ENCODE measurements around the gene ALG14.

Gene ALG14

GRCh38 chr1:94981575-94981973 lies 91.2 kb downstream of the ALG14 start:
- Histone ChIP-seq H3K9ac (ENCODE audit: low read depth, low read length) (no peak overlapping the region), H3K4me1 (ENCODE audit: insufficient read depth, low read length) (no peaks in the 10 kb centered on the region), H3K9me3 (ENCODE audit: control insufficient read depth, insufficient read depth, low read length) (no peaks in the 10 kb centered on the region), H3K36me3 (ENCODE audit: insufficient read depth, low read length) (no peaks in the 10 kb centered on the region)

GRCh38 chr1:94980582-94981574 lies 91.9 kb downstream of the ALG14 start:
- Histone ChIP-seq H3K9me3 (ENCODE audit: control insufficient read depth, insufficient read depth, low read length) (no peaks in the 10 kb centered on the region), H3K4me1 (ENCODE audit: insufficient read depth, low read length) (no peaks in the 10 kb centered on the region), H3K36me3 (ENCODE audit: insufficient read depth, low read length) (no peaks in the 10 kb centered on the region), H3K9ac (ENCODE audit: low read depth, low read length) (no peak overlapping the region)

GRCh38 chr1:94979656-94980581 lies 92.8 kb downstream of the ALG14 start:
- Histone ChIP-seq H3K9ac (ENCODE audit: low read depth, low read length) (no peak overlapping the region), H3K36me3 (ENCODE audit: insufficient read depth, low read length) (no peaks in the 10 kb centered on the region), H3K4me1 (ENCODE audit: insufficient read depth, low read length) (no peaks in the 10 kb centered on the region), H3K9me3 (ENCODE audit: control insufficient read depth, insufficient read depth, low read length) (no peaks in the 10 kb centered on the region)

GRCh38 chr1:94979131-94979530 lies 93.6 kb downstream of the ALG14 start:
- Histone ChIP-seq H3K4me1 (ENCODE audit: insufficient read depth, low read length) (no peaks in the 10 kb centered on the region), H3K9me3 (ENCODE audit: control insufficient read depth, insufficient read depth, low read length) (no peaks in the 10 kb centered on the region), H3K9ac (ENCODE audit: low read depth, low read length) (no peak overlapping the region), H3K36me3 (ENCODE audit: insufficient read depth, low read length) (no peaks in the 10 kb centered on the region)

GRCh38 chr1:94978401-94978800 lies 94.3 kb downstream of the ALG14 start:
- no peak overlapping the region for H3K9ac ChIP-seq (ENCODE audit: low read depth, low read length)
- no peaks in the 10 kb centered on the region for H3K4me1 ChIP-seq (ENCODE audit: insufficient read depth, low read length)
- no peaks in the 10 kb centered on the region for H3K9me3 ChIP-seq (ENCODE audit: control insufficient read depth, insufficient read depth, low read length)
- no peaks in the 10 kb centered on the region for H3K36me3 ChIP-seq (ENCODE audit: insufficient read depth, low read length)

GRCh38 chr1:94976971-94977548 lies 95.7 kb downstream of the ALG14 start:
- no peaks in the 10 kb centered on the region for H3K36me3 ChIP-seq (ENCODE audit: insufficient read depth, low read length)
- H3K9ac ChIP-seq (ENCODE audit: low read depth, low read length) = no peak overlapping the region
- H3K9me3 ChIP-seq (ENCODE audit: control insufficient read depth, insufficient read depth, low read length) = no peaks in the 10 kb centered on the region
- no peaks in the 10 kb centered on the region for H3K4me1 ChIP-seq (ENCODE audit: insufficient read depth, low read length)

- no peaks in the 10 kb centered on the region for H3K36me3 ChIP-seq (ENCODE audit: insufficient read depth, low read length)
- no peaks in the 10 kb centered on the region for H3K9me3 ChIP-seq (ENCODE audit: control insufficient read depth, insufficient read depth, low read length)
- no peak overlapping the region for H3K9ac ChIP-seq (ENCODE audit: low read depth, low read length)
- peaks cover 14% of the 10 kb centered on the region for H3K4me1 ChIP-seq (ENCODE audit: insufficient read depth, low read length)
These were observed 97.9 kb downstream of the ALG14 start for GRCh38 chr1:94974824-94975223.

- Histone ChIP-seq H3K9ac (ENCODE audit: low read depth, low read length) (no peak overlapping the region), H3K4me1 (ENCODE audit: insufficient read depth, low read length) (peaks cover 14% of the 10 kb centered on the region), H3K9me3 (ENCODE audit: control insufficient read depth, insufficient read depth, low read length) (no peaks in the 10 kb centered on the region), H3K36me3 (ENCODE audit: insufficient read depth, low read length) (no peaks in the 10 kb centered on the region)
These were observed 98.5 kb downstream of the ALG14 start for GRCh38 chr1:94974241-94974640.

- no peaks in the 10 kb centered on the region for H3K9me3 ChIP-seq (ENCODE audit: control insufficient read depth, insufficient read depth, low read length)
- no peaks in the 10 kb centered on the region for H3K36me3 ChIP-seq (ENCODE audit: insufficient read depth, low read length)
- H3K9ac ChIP-seq (ENCODE audit: low read depth, low read length) = no peak overlapping the region
- H3K4me1 ChIP-seq (ENCODE audit: insufficient read depth, low read length) = peaks cover 14% of the 10 kb centered on the region
These were observed 99.3 kb downstream of the ALG14 start for GRCh38 chr1:94973309-94973922.

- H3K4me1 ChIP-seq (ENCODE audit: insufficient read depth, low read length) = peaks cover 14% of the 10 kb centered on the region
- H3K36me3 ChIP-seq (ENCODE audit: insufficient read depth, low read length) = no peaks in the 10 kb centered on the region
- no peak overlapping the region for H3K9ac ChIP-seq (ENCODE audit: low read depth, low read length)
- no peaks in the 10 kb centered on the region for H3K9me3 ChIP-seq (ENCODE audit: control insufficient read depth, insufficient read depth, low read length)
These were observed 101.2 kb downstream of the ALG14 start for GRCh38 chr1:94971491-94971924.

GRCh38 chr1:94970783-94971182 lies 102.0 kb downstream of the ALG14 start:
- Histone ChIP-seq H3K9ac (ENCODE audit: low read depth, low read length) (no peak overlapping the region), H3K9me3 (ENCODE audit: control insufficient read depth, insufficient read depth, low read length) (no peaks in the 10 kb centered on the region), H3K4me1 (ENCODE audit: insufficient read depth, low read length) (peaks cover 14% of the 10 kb centered on the region), H3K36me3 (ENCODE audit: insufficient read depth, low read length) (no peaks in the 10 kb centered on the region)

- Histone ChIP-seq H3K36me3 (ENCODE audit: insufficient read depth, low read length) (no peaks in the 10 kb centered on the region), H3K4me1 (ENCODE audit: insufficient read depth, low read length) (peaks cover 14% of the 10 kb centered on the region), H3K9ac (ENCODE audit: low read depth, low read length) (no peak overlapping the region), H3K9me3 (ENCODE audit: control insufficient read depth, insufficient read depth, low read length) (no peaks in the 10 kb centered on the region)
These were observed 103.6 kb downstream of the ALG14 start for GRCh38 chr1:94969137-94969536.

- Histone ChIP-seq H3K9me3 (ENCODE audit: control insufficient read depth, insufficient read depth, low read length) (no peaks in the 10 kb centered on the region), H3K36me3 (ENCODE audit: insufficient read depth, low read length) (no peaks in the 10 kb centered on the region), H3K9ac (ENCODE audit: low read depth, low read length) (no peak overlapping the region), H3K4me1 (ENCODE audit: insufficient read depth, low read length) (peaks cover 6% of the 10 kb centered on the region)
These were observed 106.7 kb downstream of the ALG14 start for GRCh38 chr1:94966033-94966432.

GRCh38 chr1:94963864-94964263 lies 108.9 kb downstream of the ALG14 start:
- no peak overlapping the region for H3K9ac ChIP-seq (ENCODE audit: low read depth, low read length)
- H3K4me1 ChIP-seq (ENCODE audit: insufficient read depth, low read length) = no peaks in the 10 kb centered on the region
- H3K9me3 ChIP-seq (ENCODE audit: control insufficient read depth, insufficient read depth, low read length) = no peaks in the 10 kb centered on the region
- no peaks in the 10 kb centered on the region for H3K36me3 ChIP-seq (ENCODE audit: insufficient read depth, low read length)
